Spleen (tissue), 11 donors: ENCODE results near the gene HYAL1. TPM values are rescaled to one million over a fixed set of nuclear protein-coding genes. Genes with fewer than 3 reads are reported as not detected.
A peak's percentile ranks its signal among the peaks of the same experiment; 100 is the strongest.

Experiments
- DNase-seq: peaks from one replicate; pipeline ENCODE4 v3.0.0-alpha.2; 2020
- H3K27ac ChIP-seq, 8 donors: fragments of 200-600 bp; sonication (generic) in 7 of 8; 1 replicate in 4 of 8; 2 replicates in 4 of 8; pipeline versions ENCODE4 v1.5.0 to v1.8.0; 2016 to 2021; ENCODE audit warnings: inconsistent platforms in 4 of 8, mild to moderate bottlenecking in 4 of 8, moderate library complexity in 1 of 8
- H3K27me3 ChIP-seq, 7 donors: fragments of 200-600 bp; sonication (generic) in 6 of 7; replicated peaks in 1 of 7; 1 replicate in 4 of 7; 2 replicates in 3 of 7; pipeline versions ENCODE4 v1.5.0 to v1.8.0; 2016 to 2021; ENCODE audit warnings: inconsistent platforms in 3 of 7, mild to moderate bottlenecking in 1 of 7
- H3K36me3 ChIP-seq, 6 donors: fragments of 200-600 bp; sonication (generic) in 5 of 6; 1 replicate in 4 of 6; 2 replicates in 2 of 6; pipeline versions ENCODE4 v1.5.0 to v1.8.0; 2016 to 2021; ENCODE audit warnings: inconsistent platforms in 2 of 6
- H3K4me1 ChIP-seq, 6 donors: fragments of 200-600 bp; sonication (generic) in 5 of 6; 1 replicate in 3 of 6; 2 replicates in 3 of 6; pipeline versions ENCODE4 v1.5.0 to v1.8.0; 2016 to 2021; ENCODE audit warnings: inconsistent platforms in 3 of 6
- H3K4me3 ChIP-seq, 8 donors: fragments of 200-600 bp; sonication (generic) in 7 of 8; 1 replicate in 4 of 8; 2 replicates in 4 of 8; pipeline versions ENCODE4 v1.5.0 to v1.8.0; 2016 to 2021; ENCODE audit warnings: inconsistent platforms in 4 of 8, mild to moderate bottlenecking in 4 of 8, moderate library complexity in 2 of 8
- H3K9me3 ChIP-seq, 8 donors: fragments of 200-600 bp; sonication (generic) in 7 of 8; 1 replicate in 4 of 8; 2 replicates in 4 of 8; pipeline versions ENCODE4 v1.5.0 to v1.8.0; 2016 to 2021; ENCODE audit warnings: inconsistent platforms in 4 of 8
- POLR2A ChIP-seq, 3 donors: fragments of 450-650 bp; IDR thresholded peaks; one replicate each; pipeline ENCODE4 v1.5.1; 2017; ENCODE audit warnings: antibody characterized with exemption in 3 of 3, mild to moderate bottlenecking in 1 of 3
- POLR2AphosphoS5 ChIP-seq, 3 donors: sonication (generic); formaldehyde crosslinking; IDR thresholded peaks; one replicate each; pipeline ENCODE4 v1.5.1; 2017; ENCODE audit warnings: antibody characterized with exemption in 3 of 3
- WGBS, 5 donors: extraction: QIAGEN DNeasy Blood & Tissue Kit in 3 of 5; methylation state at CpG; one replicate each; pipeline versions ENCODE4 v1.1.5 to v1.1.7; 2013 to 2018; 5-methylcytosine and 5-hydroxymethylcytosine counted together
- intact Hi-C: fragments of 100-400 bp; cut with DNase I; formaldehyde crosslinking; loops from one replicate; pipeline ENCODE4 v1.15.0; 2023; ENCODE audit warnings: low total_unique reads
- polyA plus RNA-seq, 3 donors: library from polyadenylated mRNA; stranded (reverse); fragments of 200-250 nt; gene quantifications; one replicate each; pipeline ENCODE4 v1.2.1, GENCODE V29; 2013
- total RNA-seq, 7 donors: library from RNA; depleted of rRNA in 3 of 7; stranded (reverse); fragments of >200 nt in 3 of 7; fragmentation: NEBNext Ultra II Directional in 4 of 7; extraction: Animal tissue kit (Norgen Biotek cat#: 25700) in 4 of 7; gene quantifications; one replicate each; pipeline versions ENCODE4 v1.1.0 to v1.2.1, GENCODE V29; 2016 to 2021
- TF ChIP-seq, protein P1 (sequence below), 11 experiments: fragments of 200-600 bp in 7 of 11; fragments of 450-650 bp in 4 of 11; sonication (generic) in 4 of 11; IDR thresholded peaks in 8 of 11; conservative IDR thresholded peaks in 3 of 11; 1 replicate in 7 of 11; 2 replicates in 4 of 11; pipeline versions ENCODE4 v1.4.0 to v1.8.0; 2016 to 2021; ENCODE audit warnings: antibody characterized with exemption in 11 of 11, inconsistent platforms in 4 of 11, mild to moderate bottlenecking in 1 of 11
- donor health status: healthy with polysubstance abuse.
- donor health status: DM: no; HTN: no; CAD: no; lungs with moderate emphysema.
- donor health status: DM: no; HTN: no; CAD: no.
- donor health status: Bipolar disorder and iron deficiency.
- donor health status: healthy.
- donor health status: DM: no; HTN: no; CAD: no.
- donor health status: DM: yes; HTN: yes; CAD: no.

HYAL1 gene
- total and polyA plus RNA-seq, 10 donors = 18.2 to 172 (median 97.8) TPM

GRCh38 chr3:50268703-50269451, 34.5 kb downstream of the HYAL1 start, which contains the start of gene SEMA3B:
Gene SEMA3B (plus strand): TSS chr3:50269147. CDS start chr3:50269241, 94 bp downstream.
- 53 to 81% (median 69%) methylated on average over 13 to 21 of the region's 21 CpGs for whole genome bisulfite sequencing, 5 donors
- H3K4me1 ChIP-seq = peaks cover 10 to 76% (median 43%) of the 10 kb centered on the region in 6 donors
- TF ChIP-seq, protein P1, sequence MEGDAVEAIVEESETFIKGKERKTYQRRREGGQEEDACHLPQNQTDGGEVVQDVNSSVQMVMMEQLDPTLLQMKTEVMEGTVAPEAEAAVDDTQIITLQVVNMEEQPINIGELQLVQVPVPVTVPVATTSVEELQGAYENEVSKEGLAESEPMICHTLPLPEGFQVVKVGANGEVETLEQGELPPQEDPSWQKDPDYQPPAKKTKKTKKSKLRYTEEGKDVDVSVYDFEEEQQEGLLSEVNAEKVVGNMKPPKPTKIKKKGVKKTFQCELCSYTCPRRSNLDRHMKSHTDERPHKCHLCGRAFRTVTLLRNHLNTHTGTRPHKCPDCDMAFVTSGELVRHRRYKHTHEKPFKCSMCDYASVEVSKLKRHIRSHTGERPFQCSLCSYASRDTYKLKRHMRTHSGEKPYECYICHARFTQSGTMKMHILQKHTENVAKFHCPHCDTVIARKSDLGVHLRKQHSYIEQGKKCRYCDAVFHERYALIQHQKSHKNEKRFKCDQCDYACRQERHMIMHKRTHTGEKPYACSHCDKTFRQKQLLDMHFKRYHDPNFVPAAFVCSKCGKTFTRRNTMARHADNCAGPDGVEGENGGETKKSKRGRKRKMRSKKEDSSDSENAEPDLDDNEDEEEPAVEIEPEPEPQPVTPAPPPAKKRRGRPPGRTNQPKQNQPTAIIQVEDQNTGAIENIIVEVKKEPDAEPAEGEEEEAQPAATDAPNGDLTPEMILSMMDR (IDR thresholded peaks at IDR 0.05 in 8 of 11, conservative IDR thresholded peaks at IDR 0.05 in 3 of 11) = no peak
- peak in 2 of 3 donors; percentile 24 to 69 for TF ChIP-seq POLR2AphosphoS5 (IDR thresholded peaks at IDR 0.05)
- H3K4me3 ChIP-seq = peak within 1 kb of the TSS in 2 of 8 donors; percentile 5 to 50
- no peaks in the 10 kb centered on the region for H3K9me3 ChIP-seq
- DNase-seq = no peak
- peak within 1 kb of the TSS in 6 of 8 donors; percentile 59 to 84 (median 74) for H3K27ac ChIP-seq
- H3K27me3 ChIP-seq = peaks cover 0 to 33% (median 9%) of the 10 kb centered on the region in 7 donors
- H3K36me3 ChIP-seq = no peaks in the 10 kb centered on the region
- intact Hi-C loops = no loop called here

GRCh38 chr3:50268276-50268675, 35.1 kb downstream of the HYAL1 start:
- intact Hi-C loops = no loop called here
- no peaks in the 10 kb centered on the region for H3K36me3 ChIP-seq
- H3K9me3 ChIP-seq = no peaks in the 10 kb centered on the region
- peaks cover 8 to 76% (median 39%) of the 10 kb centered on the region in 6 donors for H3K4me1 ChIP-seq
- peak overlapping the region in 2 of 8 donors; percentile 60 to 84 for H3K27ac ChIP-seq
- TF ChIP-seq, protein P1 (IDR thresholded peaks at IDR 0.05 in 8 of 11, conservative IDR thresholded peaks at IDR 0.05 in 3 of 11) = no peak
- no peak for TF ChIP-seq POLR2A (IDR thresholded peaks at IDR 0.05)
- no peak for TF ChIP-seq POLR2AphosphoS5 (IDR thresholded peaks at IDR 0.05)
- 61 to 80% (median 72%) methylated on average over 3 of the region's 3 CpGs for WGBS, 5 donors
- H3K4me3 ChIP-seq = no peak overlapping the region
- no peak for DNase-seq
- peaks cover 0 to 27% (median 3%) of the 10 kb centered on the region in 7 donors for H3K27me3 ChIP-seq

DNA sequence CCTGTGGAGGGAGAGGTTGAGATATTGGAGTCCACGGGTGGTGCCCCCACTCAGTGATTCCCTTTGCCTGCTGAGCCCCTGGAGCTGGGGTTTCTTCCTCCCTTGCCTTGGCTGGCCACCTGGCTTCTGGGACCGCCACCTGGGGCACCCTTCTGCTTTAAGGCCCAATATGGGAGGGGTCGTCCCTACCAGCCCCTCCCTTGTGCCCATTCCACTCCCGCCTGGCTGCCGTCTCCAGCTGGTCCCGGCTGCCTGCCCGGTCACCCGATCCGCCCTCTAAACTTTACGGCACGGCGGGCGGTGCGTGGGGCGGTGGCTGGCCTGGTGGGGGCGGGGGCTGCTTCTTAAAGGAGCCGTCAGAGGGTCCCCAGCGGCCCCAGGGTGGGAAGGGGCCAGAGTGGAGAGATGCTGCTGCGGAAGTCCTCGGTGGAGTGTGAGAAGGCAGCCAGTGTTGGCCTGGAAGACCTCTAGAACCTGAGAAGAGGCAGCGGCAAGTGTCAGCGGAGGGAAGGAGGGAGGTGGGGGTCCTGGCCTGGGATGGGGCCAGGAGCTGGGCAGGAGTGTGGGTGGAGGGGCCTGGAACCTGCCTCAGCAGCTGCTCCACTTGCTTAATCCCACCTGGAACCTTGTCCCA, 36.0 kb downstream of the HYAL1 start:
- DNase-seq = no peak
- Histone ChIP-seq H3K36me3 (no peaks in the 10 kb centered on the region), H3K27me3 (peaks cover 0 to 24% (median 0%) of the 10 kb centered on the region in 7 donors), H3K4me3 (peak overlapping the region in 6 of 8 donors; percentile 4 to 50 (median 16)), H3K27ac (peak overlapping the region in 7 of 8 donors; percentile 58 to 84 (median 74)), H3K9me3 (no peaks in the 10 kb centered on the region), H3K4me1 (peaks cover 0 to 72% (median 31%) of the 10 kb centered on the region in 6 donors)
- TF ChIP-seq, protein P1 (IDR thresholded peaks at IDR 0.05 in 8 of 11, conservative IDR thresholded peaks at IDR 0.05 in 3 of 11) = no peak
- peak in 2 of 3 donors; percentile 74 to 78 for TF ChIP-seq POLR2AphosphoS5 (IDR thresholded peaks at IDR 0.05)
- intact Hi-C loops = no loop called here
- 16 to 32% (median 17%) methylated on average over 16 to 22 of the region's 22 CpGs for WGBS, 5 donors

DNA sequence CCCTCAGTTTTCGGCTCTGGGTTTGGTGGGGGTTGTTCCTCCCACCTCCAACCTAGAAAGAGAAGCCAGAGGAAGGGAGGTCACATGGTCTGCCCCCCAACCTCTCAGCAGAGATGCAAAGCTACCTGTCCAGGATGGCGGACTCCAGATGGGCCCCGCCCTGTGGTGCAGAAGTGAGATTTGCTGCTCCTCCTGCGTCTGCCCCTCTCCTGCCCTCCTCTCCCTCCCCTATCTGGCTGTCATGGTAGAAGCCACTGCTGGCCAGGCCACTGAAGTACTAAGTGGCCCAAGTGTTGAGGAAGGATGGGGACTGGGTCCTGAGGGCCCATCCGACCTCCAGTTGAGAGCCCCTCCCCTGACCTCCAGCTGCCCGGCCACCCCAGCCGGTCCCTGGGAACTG, 36.5 kb downstream of the HYAL1 start:
- Histone ChIP-seq H3K9me3 (no peaks in the 10 kb centered on the region), H3K4me1 (peaks cover 0 to 66% (median 28%) of the 10 kb centered on the region in 6 donors), H3K4me3 (peak overlapping the region in 6 of 8 donors; percentile 4 to 50 (median 16)), H3K27ac (peak overlapping the region in 7 of 8 donors; percentile 58 to 84 (median 74)), H3K27me3 (peaks cover 0 to 24% (median 0%) of the 10 kb centered on the region in 7 donors), H3K36me3 (no peaks in the 10 kb centered on the region)
- WGBS, 5 donors = 51 to 72% (median 63%) methylated on average over 2 to 7 of the region's 7 CpGs
- intact Hi-C loops = no loop called here
- no peak for DNase-seq
- TF ChIP-seq POLR2A (IDR thresholded peaks at IDR 0.05) = no peak
- TF ChIP-seq POLR2AphosphoS5 (IDR thresholded peaks at IDR 0.05) = no peak
- TF ChIP-seq, protein P1 (IDR thresholded peaks at IDR 0.05 in 8 of 11, conservative IDR thresholded peaks at IDR 0.05 in 3 of 11) = no peak
